GM21723 (cell line): ENCODE measurements around the gene CAPN9.
"Not testable (repeated sequence)": the region's sequence is repeated elsewhere in the genome, so short reads cannot be mapped to it uniquely, and the experiment has no call there.

Source experiments
- ATAC-seq: cut with Tn5 transposase; IDR thresholded peaks from one replicate; pipeline ENCODE4 v1.9.1; 2021; ENCODE audit warnings: mild to moderate bottlenecking, moderate library complexity; ENCODE audit not compliant: unreplicated experiment

CAPN9 gene

GRCh38 chr1:230747890-230748800, 957 bp downstream of the CAPN9 start:
- ATAC-seq: no peak

DNA sequence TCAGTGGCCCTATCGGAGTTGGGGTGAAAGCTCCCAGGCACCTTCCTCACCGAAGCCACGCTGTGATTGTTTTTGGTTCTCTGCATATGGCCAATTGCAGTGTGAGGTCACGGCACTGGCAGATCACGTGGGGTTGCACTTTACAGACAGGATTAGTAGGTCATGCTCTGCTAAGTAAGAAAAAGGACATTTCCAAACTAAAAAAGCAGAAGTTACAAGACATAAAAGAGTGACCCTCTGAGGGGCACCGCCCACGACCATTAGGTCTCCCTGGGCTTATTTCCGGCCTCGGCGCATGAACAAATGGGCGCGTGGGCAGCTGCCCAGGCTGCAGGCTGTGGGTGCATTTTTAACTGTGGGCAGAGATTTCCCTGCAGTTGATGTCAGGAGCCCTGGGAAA, 2.0 kb downstream of the CAPN9 start:
- no peak for ATAC-seq

- ATAC-seq: no peak
Observed at GRCh38 chr1:230749635-230750034, 2.4 kb downstream of the CAPN9 start.

DNA sequence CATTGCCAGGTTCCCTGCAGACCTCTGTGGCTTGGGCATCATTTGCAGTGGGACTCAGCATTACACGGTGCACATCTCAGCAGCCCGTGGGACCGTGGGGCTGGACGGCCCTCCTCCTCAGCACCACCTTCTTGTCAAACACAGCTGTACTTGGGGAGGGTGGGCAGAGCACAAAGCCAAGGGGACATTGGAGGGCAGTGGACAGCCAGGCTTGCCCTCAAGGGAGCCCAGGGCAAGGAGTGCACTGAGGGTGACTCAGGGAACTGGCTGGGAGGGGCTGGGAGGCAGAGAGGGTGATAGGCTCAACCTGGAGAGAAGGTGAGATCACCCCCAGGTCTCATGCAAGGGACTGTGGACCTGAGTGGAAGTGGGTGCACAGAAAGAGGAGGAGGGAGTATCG, 3.4 kb downstream of the CAPN9 start:
- ATAC-seq: no peak

GRCh38 chr1:230750986-230751625, 3.9 kb downstream of the CAPN9 start:
- no peak for ATAC-seq

- no peak for ATAC-seq
Observed at GRCh38 chr1:230752407-230752806, 5.2 kb downstream of the CAPN9 start.

DNA sequence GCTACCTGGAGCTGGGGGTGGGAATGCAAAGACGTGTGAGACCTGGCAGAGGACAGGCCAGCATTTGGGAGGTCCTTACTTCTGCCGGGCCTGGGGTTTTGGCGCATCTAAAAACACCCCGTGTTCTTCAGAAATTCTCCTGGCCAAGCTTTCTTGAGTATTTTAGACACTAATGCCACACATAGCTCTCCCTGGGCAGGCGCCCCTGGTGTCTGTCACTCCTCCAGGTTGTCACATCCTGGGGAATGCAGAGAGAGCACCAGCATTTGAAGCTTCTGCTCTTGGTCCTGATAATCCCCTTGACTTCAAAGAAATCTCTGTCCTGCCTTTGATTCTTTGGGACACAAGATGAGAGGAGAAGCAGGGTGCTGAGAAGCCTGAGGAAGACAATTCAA, 6.0 kb downstream of the CAPN9 start:
- ATAC-seq: no peak

DNA sequence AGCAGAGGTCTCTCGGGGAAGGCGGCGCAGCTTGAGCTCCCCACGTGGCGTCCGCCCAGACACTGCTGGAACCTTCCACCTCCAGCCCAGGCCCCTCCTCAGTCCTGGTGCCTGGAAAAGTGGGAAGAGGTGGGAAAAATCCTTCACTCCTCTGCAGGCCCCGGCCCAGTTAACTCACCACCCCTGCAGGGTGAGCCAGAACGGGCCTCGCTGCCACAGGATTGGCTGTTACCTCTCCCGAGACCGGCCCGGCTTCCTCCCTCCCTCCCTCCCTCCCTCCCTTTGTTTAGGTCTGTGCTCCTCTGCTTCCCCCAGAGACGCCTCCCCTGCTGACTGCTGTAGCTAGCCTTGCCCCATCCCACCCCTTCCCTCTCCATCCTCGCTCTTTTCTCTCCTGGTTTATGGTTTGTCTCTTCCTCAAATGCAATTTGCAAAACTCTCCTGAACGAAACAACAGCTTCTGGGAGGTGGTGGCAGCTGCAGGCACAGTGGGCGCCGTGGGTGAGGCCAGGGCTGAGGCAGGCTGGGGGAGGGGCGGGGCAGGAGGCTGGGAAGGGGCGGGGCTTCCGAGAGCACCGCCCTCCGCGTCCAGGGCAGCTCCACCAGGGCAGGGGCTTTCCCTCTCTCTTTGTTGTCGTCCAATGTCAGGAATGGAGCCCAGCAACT, 6.5 kb downstream of the CAPN9 start:
- no peak for ATAC-seq

- ATAC-seq: no peak
Observed at GRCh38 chr1:230754796-230755195, 7.6 kb downstream of the CAPN9 start.

DNA sequence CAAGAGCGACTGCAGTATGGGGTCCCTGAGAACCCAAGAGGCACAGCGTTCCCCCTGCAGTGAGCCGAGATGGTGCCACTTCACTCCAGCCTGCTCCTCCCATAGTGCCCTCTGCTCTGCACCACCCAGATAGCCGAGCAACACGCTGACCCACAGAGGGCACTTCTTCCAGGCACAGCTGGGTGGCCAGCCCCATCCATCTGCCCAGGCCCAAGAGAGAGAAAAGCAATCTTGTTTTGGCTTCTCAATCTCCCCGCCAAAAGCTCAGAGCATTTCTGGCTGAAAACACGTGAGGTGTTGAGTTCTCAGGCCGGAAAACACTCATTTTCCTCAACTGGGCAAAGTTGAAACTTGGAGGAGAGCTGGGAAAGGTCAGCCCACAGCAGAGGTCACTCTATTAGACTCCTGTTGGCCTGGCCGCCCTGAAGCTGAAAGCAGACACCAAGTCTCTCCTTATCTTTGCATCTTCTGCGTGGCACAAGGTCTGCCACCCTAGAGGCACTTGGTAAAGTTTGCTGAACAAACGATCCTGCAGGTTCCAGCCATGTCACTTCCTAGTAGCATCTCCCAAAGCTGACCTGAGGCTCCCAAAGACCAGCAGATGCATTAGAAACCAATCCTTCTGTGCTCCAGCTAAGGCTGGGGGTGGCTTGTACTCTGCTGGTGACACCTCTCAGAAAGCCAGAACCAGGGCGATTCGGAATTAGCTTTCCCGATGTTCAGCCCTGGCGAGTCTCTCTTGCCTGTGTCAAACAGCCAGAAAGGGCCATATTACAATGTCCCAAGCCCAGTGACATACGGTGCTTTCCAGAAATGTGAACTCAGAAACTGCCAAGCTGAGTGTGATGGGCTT, 10.9 kb downstream of the CAPN9 start:
- no peak for ATAC-seq

DNA sequence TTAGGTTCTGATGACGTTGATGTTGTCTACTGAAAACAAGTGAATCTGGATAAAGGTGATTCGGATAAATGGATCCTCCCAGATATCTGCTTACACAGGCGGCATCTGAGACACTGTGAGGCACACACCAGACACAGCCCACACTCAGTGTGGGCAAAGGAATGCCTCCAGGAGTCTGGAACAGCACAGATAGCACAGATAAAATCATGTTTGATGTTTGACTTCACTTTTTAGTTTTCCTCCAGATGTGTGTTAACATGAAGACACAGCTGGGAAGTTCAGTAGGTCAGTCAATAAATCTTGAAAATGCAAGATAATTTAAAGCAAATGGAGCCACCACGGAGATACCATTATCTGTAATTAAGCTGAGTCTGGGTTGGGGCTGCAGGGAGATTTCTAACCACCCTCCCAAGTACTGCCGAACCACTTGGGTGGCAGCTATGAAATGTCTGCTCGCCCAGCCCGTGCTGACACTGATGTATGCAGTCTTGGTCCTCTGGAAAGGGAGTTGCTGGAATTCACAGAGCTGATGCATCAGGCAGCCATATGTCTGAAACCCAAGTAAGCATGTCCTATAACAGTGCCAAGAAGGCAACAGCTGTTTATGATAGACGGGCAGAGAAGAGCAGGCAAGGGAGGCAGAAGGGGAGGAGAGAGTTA, 11.7 kb downstream of the CAPN9 start:
- no peak for ATAC-seq

- ATAC-seq: no peak
Observed at GRCh38 chr1:230759369-230760065, 12.3 kb downstream of the CAPN9 start.

DNA sequence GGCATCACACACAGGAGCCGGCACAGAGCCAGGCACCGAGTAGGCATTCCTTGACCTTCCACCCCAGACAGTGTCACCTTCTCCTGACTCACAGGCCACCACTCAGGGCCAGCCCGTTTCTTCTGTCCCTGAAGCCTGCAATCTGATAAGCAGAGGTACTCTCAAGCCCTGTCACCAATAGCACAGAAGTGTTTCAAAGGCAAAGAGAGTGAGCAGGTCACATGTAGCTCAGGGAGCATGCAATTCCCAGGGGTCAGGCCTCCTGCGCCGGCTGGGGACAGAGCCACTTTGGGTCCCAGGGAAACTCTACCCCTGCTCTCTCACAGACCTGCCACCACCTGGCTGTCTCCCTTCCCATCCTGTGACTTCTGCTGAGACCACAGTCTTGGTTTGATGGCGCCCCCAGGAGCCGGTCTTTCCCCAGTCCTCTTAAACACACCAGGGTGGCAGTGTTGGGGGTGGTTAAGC, 13.2 kb downstream of the CAPN9 start:
- ATAC-seq: no peak

DNA sequence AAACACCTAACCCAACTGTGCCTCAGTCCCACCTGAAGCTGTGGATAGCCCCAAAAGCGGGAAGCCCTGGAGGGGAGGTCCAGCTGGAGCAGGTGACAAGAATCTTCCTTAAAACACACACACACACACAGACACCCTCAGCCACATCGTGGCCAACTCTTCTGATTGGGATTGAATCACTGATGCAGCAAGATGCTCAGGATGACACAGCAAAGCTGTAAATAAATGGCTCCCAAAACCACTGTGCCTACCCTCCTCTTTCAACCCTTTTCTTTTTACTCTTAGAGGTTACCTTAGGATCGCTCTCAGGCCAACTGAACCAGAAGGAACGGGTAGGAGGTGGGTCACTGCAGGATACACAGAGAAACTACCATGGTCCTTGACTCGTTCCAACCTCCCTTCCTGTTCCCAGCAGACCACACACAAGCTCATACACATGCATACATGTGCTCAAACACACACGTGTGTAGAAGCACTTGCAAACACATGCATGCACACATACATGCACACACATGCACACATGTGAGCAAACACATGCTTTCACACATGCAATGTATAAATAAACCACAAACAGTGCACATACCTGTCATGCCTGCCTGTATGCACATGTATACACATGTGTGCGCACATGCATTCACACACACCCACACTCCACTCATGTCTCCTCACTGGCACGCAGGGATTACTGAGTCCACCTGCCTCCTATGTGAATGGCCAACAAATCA, 14.4 kb downstream of the CAPN9 start:
- no peak for ATAC-seq

DNA sequence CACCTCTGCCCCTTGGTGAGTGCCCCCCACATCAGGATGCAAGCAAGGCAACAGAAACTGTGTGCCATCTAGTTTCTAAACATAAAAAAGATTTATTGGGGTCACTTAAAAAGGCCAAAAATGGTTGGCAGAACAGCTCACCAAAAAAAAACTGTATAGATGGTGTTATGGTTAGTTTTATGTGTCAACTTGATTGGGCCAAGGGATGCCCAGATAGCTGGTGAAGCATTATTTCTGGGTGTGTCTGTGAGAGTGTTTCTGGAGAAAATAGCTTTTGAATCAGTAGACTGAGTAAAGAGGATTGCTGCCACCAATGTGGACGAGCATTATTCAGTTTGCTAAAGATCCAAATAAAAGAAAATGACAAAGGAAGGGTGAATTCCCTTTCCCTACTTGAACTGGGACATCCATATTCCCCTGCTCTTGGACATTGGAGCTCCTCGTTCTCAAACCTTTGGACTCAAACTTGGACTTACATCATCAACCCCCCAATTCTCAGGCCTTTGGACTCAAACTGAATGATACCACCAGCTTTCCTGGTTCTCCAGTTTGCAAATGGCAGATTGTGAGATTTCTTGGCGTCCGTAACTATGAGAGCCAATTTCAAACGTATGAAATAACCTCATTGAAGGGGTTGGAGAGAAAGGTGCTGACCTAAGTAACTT, 16.9 kb downstream of the CAPN9 start:
- no peak for ATAC-seq

GRCh38 chr1:230766318-230766717, 19.1 kb downstream of the CAPN9 start:
- no peak for ATAC-seq

DNA sequence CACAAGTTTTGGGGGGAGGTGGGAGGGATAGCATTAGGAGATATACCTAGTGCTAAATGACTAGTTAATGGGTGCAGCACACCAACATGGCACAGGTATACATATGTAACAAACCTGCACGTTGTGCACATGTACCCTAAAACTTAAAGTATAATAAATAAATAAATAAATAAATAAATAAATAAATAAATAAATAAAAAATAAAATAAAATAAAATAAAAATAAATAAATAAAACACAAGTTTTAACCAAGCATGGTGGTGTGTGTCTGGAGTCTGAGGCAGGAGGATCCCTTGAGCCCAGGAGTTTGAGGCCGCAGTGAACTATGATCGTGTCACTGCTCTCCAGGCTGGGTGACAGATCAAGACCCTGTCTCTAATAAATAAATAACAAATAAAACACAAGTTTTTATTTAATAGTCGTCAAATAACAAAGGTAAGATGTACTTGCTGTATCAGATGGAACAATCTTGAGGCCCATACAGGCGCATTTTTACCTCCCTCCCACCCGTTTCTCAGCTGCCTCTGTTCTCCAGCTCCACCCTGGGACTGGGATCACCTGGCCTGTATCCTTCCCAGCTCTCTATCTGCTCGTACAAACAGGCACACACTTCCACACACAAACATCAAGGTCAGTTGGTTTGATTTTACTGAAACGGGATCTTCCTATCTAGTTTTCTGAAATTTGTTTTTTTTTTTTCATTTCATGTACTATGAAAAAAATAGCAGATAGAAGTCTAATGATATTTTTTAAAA, 20.8 kb downstream of the CAPN9 start:
- not testable (repeated sequence) for ATAC-seq
